Activated CD8-positive, alpha-beta memory T cell treated with anti-CD3 and anti-CD28 coated beads, Interleukin-2, amount 50 U/mL, for 24 hours (primary cell): ENCODE data around the gene GNPNAT1.
"Not testable (repeated sequence)": the region's sequence is repeated elsewhere in the genome, so short reads cannot be mapped to it uniquely, and the experiment has no call there.

Experiments
- DNase-seq: peaks from one replicate; pipeline ENCODE4 v3.0.0-alpha.2; 2020; ENCODE audit errors: extremely low read depth

The GNPNAT1 gene

GRCh38 chr14:52790011-52790755, 1.2 kb downstream of the GNPNAT1 start:
- no peak for DNase-seq

GRCh38 chr14:52789118-52789517, 2.3 kb downstream of the GNPNAT1 start:
- DNase-seq: no peak

GRCh38 chr14:52786887-52787286, 4.5 kb downstream of the GNPNAT1 start:
- no peak for DNase-seq

- no peak for DNase-seq
Observed at GRCh38 chr14:52783206-52783605, 8.2 kb downstream of the GNPNAT1 start.

- no peak for DNase-seq
Observed at GRCh38 chr14:52781629-52782028, 9.8 kb downstream of the GNPNAT1 start.

- no peak for DNase-seq
Observed at GRCh38 chr14:52780893-52781292, 10.5 kb downstream of the GNPNAT1 start.

- DNase-seq: no peak
Observed at GRCh38 chr14:52778702-52779101, 12.7 kb downstream of the GNPNAT1 start.

GRCh38 chr14:52776816-52777215, 14.6 kb downstream of the GNPNAT1 start:
- no peak for DNase-seq

- no peak for DNase-seq
Observed at GRCh38 chr14:52769887-52770286, 21.5 kb downstream of the GNPNAT1 start.

- no peak for DNase-seq
Observed at GRCh38 chr14:52767058-52767833, 24.2 kb downstream of the GNPNAT1 start.

- not testable (repeated sequence) for DNase-seq
Observed at GRCh38 chr14:52762923-52763322, 28.5 kb downstream of the GNPNAT1 start.

GRCh38 chr14:52759145-52759544, 32.3 kb downstream of the GNPNAT1 start:
- DNase-seq: no peak

GRCh38 chr14:52755607-52756316, 35.6 kb downstream of the GNPNAT1 start:
- DNase-seq: no peak

GRCh38 chr14:52748647-52749292, 42.6 kb downstream of the GNPNAT1 start:
- no peak for DNase-seq

GRCh38 chr14:52741865-52742264, 49.5 kb downstream of the GNPNAT1 start:
- DNase-seq: no peak

- DNase-seq: no peak
Observed at GRCh38 chr14:52740751-52741150, 50.7 kb downstream of the GNPNAT1 start.

GRCh38 chr14:52738409-52738808, 53.0 kb downstream of the GNPNAT1 start:
- no peak for DNase-seq

GRCh38 chr14:52735921-52736489, 55.4 kb downstream of the GNPNAT1 start:
- no peak for DNase-seq

GRCh38 chr14:52733824-52734223, 57.6 kb downstream of the GNPNAT1 start:
- DNase-seq: no peak

GRCh38 chr14:52730709-52731111, 60.7 kb downstream of the GNPNAT1 start:
- DNase-seq: no peak

- DNase-seq: peak; percentile 95
Observed at GRCh38 chr14:52729925-52730708, 61.3 kb downstream of the GNPNAT1 start, which contains the start of gene STYX. TSS of gene STYX (plus strand) at chr14:52730166. CDS start at chr14:52730475, 309 bp downstream.
